Stomach smooth muscle (tissue), 2 donors: ENCODE results near the gene PKP4.
"Not testable (repeated sequence)": the region's sequence is repeated elsewhere in the genome, so short reads cannot be mapped to it uniquely, and the experiment has no call there.

ENCODE experiments used
- H3K27ac ChIP-seq: one replicate; pipeline ENCODE4 v1.7.0; 2013; ENCODE audit warnings: mild to moderate bottlenecking, low read length, inconsistent platforms
- H3K27me3 ChIP-seq, 2 donors: one replicate each; pipeline ENCODE4 v1.7.0; 2013; ENCODE audit warnings: low read length in 2 of 2; ENCODE audit not compliant: insufficient read depth in 2 of 2, control insufficient read depth in 1 of 2
- H3K36me3 ChIP-seq, 2 donors: one replicate each; pipeline ENCODE4 v1.7.0; 2013; ENCODE audit warnings: low read length in 2 of 2; ENCODE audit not compliant: control insufficient read depth in 2 of 2, insufficient read depth in 2 of 2
- H3K4me1 ChIP-seq: one replicate; pipeline ENCODE4 v1.7.0; 2013; ENCODE audit warnings: low read length; ENCODE audit not compliant: control insufficient read depth, insufficient read depth
- H3K4me3 ChIP-seq, 2 donors: one replicate each; pipeline ENCODE4 v1.7.0; 2013; ENCODE audit warnings: low read length in 2 of 2
- H3K9ac ChIP-seq, 2 donors: one replicate each; pipeline ENCODE4 v1.7.0; 2013; ENCODE audit warnings: low read length in 2 of 2, mild to moderate bottlenecking in 1 of 2
- H3K9me3 ChIP-seq, 2 donors: one replicate each; pipeline ENCODE4 v1.7.0; 2013; ENCODE audit warnings: low read length in 2 of 2; ENCODE audit not compliant: control insufficient read depth in 2 of 2
- donor health status: healthy.
- donor health status: Pancreatic carcinoma.

Gene PKP4

DNA sequence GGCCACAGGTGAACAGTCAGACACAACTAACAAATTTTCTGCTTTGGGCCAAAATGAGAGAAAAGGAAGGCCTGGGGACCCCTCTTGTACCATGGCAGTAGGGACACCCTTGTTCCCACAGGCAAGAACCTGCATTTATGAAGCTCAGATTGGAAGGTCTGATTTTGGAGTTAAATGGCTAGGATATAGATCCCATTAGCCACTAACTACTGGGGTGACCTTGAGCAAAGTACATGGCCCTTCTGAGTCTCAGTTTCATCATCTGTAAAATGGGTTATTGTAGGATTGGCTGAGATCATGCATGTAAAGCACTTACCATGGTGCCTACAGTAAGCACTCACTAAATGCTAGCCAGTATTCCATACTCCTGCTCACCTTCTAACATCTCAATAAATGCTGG is 236.7 kb downstream of the PKP4 start:
- H3K4me1 ChIP-seq, result no peaks in the 10 kb centered on the region
- no peaks in the 10 kb centered on the region for H3K27me3 ChIP-seq
- H3K9me3 ChIP-seq, result no peaks in the 10 kb centered on the region
- H3K9ac ChIP-seq, result no peak overlapping the region
- H3K27ac ChIP-seq, result no peak overlapping the region
- H3K4me3 ChIP-seq, result no peak overlapping the region
- no peaks in the 10 kb centered on the region for H3K36me3 ChIP-seq

GRCh38 chr2:158695305-158695704 is 238.6 kb downstream of the PKP4 start:
- no peak overlapping the region for H3K4me3 ChIP-seq
- no peaks in the 10 kb centered on the region for H3K4me1 ChIP-seq
- no peaks in the 10 kb centered on the region for H3K36me3 ChIP-seq
- H3K9ac ChIP-seq, result no peak overlapping the region
- H3K9me3 ChIP-seq, result no peaks in the 10 kb centered on the region
- no peak overlapping the region for H3K27ac ChIP-seq
- H3K27me3 ChIP-seq, result no peaks in the 10 kb centered on the region

DNA sequence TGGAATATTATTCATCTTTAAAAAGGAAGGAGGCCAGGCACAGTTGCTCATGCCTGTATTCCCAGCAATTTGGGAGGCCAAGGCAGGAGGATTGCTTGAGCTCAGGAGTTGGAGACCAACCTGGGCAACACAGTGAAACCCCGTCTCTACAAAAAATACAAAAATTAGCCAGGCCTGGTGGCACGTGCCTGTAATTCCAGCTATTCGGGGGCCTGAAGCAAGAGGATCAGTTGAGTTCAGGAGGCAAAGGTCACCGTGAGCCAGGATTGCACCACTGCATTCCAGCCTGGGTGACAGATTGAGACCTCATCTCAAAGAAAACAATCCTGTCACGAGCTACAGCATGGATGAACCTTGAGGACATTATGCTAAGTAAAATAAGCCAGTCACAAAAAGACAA is 239.0 kb downstream of the PKP4 start:
- H3K4me1 ChIP-seq, H3K27ac ChIP-seq, H3K9me3 ChIP-seq, H3K36me3 ChIP-seq, H3K27me3 ChIP-seq, H3K4me3 ChIP-seq, H3K9ac ChIP-seq: not testable (repeated sequence)

DNA sequence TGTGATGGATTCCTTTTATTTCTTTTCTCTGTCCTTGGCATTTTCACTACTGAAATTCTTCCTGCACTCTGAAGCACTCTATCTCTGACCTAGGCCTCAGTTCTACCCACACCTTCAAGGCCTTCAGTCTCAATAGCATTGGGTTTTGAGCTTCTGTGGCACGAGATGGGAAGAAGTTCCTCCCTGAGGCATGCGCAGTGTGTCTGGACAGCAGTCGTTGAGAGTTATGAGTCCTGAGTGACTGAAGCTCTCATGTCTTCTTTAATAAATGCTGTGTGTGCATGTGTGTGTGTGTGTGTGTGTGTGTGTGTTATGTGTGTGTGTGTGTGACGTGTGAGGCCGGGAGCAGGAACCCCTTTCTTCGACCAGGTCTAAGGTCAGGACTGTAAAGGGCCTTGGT is 242.6 kb downstream of the PKP4 start:
- Histone ChIP-seq H3K36me3 (no peaks in the 10 kb centered on the region), H3K4me3 (no peak overlapping the region), H3K27ac (no peak overlapping the region), H3K27me3 (no peaks in the 10 kb centered on the region), H3K9ac (no peak overlapping the region), H3K4me1 (no peaks in the 10 kb centered on the region), H3K9me3 (no peaks in the 10 kb centered on the region)

- no peaks in the 10 kb centered on the region for H3K36me3 ChIP-seq
- no peak overlapping the region for H3K27ac ChIP-seq
- no peaks in the 10 kb centered on the region for H3K4me1 ChIP-seq
- no peak overlapping the region for H3K4me3 ChIP-seq
- no peaks in the 10 kb centered on the region for H3K27me3 ChIP-seq
- H3K9me3 ChIP-seq, result no peaks in the 10 kb centered on the region
- no peak overlapping the region for H3K9ac ChIP-seq
These were observed 244.3 kb downstream of the PKP4 start for GRCh38 chr2:158701101-158701500.

GRCh38 chr2:158702740-158703139 is 246.0 kb downstream of the PKP4 start:
- Histone ChIP-seq H3K9me3 (no peaks in the 10 kb centered on the region), H3K27ac (no peak overlapping the region), H3K36me3 (no peaks in the 10 kb centered on the region), H3K4me1 (no peaks in the 10 kb centered on the region), H3K27me3 (no peaks in the 10 kb centered on the region), H3K9ac (no peak overlapping the region), H3K4me3 (no peak overlapping the region)

DNA sequence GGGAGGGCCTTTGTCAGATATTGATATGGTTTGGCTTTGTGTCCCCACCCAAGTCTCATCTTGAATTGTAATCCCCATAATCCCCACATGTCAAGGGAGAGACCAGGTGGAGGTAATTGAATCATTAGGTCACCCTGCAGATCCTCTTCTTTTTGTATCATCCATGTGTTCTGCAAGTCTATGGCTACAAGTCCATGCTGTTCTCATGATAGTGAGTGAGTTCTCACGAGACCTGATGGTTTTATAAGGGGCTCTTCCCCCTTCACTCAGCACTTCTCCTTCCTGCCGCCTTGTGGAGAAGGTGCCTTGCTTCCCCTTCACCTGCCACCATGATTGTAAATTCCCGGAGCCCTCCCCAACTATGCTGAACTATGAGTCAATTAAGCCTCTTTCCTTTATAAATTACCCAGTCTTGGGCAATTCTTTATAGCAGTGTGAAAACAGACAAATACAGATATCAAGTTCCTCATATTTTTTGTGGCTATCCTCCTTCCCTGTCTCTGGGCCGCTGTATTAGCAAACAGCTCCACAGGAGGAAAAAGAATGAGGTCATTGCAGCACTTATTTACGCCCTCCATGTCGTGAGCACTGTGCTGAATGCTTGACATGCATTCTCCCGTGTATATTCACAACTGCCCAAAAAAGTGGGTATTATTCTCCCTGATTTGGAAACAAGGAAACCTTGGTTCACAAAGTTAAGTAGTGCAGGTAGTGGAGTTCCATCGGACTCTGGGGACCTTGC is 248.1 kb downstream of the PKP4 start:
- not testable (repeated sequence) for H3K4me1 ChIP-seq, H3K27ac ChIP-seq, H3K9me3 ChIP-seq, H3K4me3 ChIP-seq, H3K9ac ChIP-seq, H3K27me3 ChIP-seq, H3K36me3 ChIP-seq

GRCh38 chr2:158712791-158713522 is 256.2 kb downstream of the PKP4 start:
- H3K36me3 ChIP-seq, result no peaks in the 10 kb centered on the region
- peaks cover 0 to 2% of the 10 kb centered on the region in 2 donors for H3K27me3 ChIP-seq
- no peaks in the 10 kb centered on the region for H3K9me3 ChIP-seq
- no peak overlapping the region for H3K4me3 ChIP-seq
- no peak overlapping the region for H3K27ac ChIP-seq
- no peak overlapping the region for H3K9ac ChIP-seq
- H3K4me1 ChIP-seq, result peaks cover 4% of the 10 kb centered on the region

DNA sequence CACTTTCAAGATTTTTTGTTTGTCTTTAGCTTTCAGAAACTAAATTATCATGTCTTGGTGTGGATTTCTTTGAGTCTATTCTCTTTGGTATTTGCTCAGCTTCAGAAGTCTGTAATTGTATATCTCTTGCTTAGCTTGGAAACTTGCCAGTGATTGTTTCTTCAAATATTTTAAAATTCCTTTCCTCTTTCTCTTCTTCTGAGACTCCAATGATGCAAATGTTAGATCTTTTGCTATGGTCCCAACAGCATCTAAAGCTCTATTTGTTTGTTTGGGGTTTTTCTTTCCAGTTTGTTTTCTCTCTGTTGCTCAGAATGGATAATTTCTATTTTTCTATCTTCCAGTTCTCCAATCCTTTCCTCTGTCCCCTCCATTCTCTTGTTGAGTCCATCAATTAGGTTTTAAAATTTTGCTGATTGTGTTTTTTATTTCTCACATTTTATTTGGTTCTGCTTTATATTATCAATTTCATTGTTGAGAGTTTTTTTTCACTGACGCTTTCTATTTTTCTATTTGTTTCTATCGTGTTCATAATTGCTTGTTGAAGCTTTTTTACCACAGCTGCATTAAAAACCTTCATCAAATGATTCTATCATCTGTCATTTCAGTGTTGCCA is 256.9 kb downstream of the PKP4 start:
- no peaks in the 10 kb centered on the region for H3K36me3 ChIP-seq
- H3K9me3 ChIP-seq, result no peaks in the 10 kb centered on the region
- no peak overlapping the region for H3K9ac ChIP-seq
- H3K4me1 ChIP-seq, result peaks cover 4% of the 10 kb centered on the region
- H3K4me3 ChIP-seq, result no peak overlapping the region
- peaks cover 0 to 2% of the 10 kb centered on the region in 2 donors for H3K27me3 ChIP-seq
- no peak overlapping the region for H3K27ac ChIP-seq

DNA sequence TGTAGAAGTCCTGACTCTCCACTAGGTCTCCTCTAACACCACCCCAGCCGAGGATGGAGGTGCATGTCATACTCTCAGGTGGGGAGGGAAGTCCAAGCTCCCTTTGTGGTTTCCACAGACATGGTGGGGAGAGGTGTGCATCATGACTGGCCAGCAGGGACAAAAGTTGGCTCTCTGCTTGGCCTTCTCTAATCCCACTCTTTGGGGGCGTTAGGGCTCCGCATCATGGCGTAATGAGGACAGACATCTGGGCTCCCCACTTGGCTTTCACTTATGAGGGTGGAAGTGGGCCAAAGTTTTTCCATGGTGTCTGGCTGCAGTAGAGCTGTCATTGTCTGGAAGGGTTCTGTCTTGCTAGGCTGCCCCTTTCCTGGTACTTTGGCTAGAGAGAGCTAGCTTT is 257.7 kb downstream of the PKP4 start:
- Histone ChIP-seq H3K9ac (no peak overlapping the region), H3K9me3 (no peaks in the 10 kb centered on the region), H3K27ac (no peak overlapping the region)

DNA sequence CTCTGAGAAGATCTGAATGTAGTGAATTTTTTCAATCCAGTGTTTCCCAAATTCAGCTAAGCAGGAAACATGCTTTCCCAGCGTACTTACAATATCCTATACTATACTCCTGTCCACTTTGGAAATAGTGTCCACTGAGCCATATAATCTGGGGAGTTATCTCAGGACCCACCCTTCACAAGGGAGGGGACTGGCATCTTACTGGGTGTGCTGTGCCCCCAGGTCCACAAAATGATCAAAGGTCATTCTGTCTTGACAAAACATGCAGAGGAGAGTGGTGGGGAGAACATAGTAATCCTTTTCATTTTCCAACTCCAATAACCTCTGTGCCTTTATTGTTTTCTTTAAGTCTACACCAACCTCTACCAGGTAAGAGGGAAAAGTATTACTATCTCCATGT is 258.6 kb downstream of the PKP4 start:
- H3K9ac ChIP-seq, result no peak overlapping the region
- no peak overlapping the region for H3K27ac ChIP-seq

More for the DNA sequence above, 257.7 kb downstream of the PKP4 start:
- peaks cover 4% of the 10 kb centered on the region for H3K4me1 ChIP-seq
- peaks cover 0 to 2% of the 10 kb centered on the region in 2 donors for H3K27me3 ChIP-seq
- no peaks in the 10 kb centered on the region for H3K36me3 ChIP-seq
- no peak overlapping the region for H3K4me3 ChIP-seq

More for the DNA sequence above, 258.6 kb downstream of the PKP4 start:
- Histone ChIP-seq H3K36me3 (no peaks in the 10 kb centered on the region), H3K27me3 (peaks cover 0 to 2% of the 10 kb centered on the region in 2 donors), H3K4me3 (no peak overlapping the region), H3K4me1 (peaks cover 4% of the 10 kb centered on the region), H3K9me3 (no peaks in the 10 kb centered on the region)
